ENCODE results near the gene ITGBL1. TPM values are rescaled to one million over a fixed set of nuclear protein-coding genes. Genes with fewer than 3 reads are reported as not detected.

Gene ITGBL1
- total RNA-seq, 2 experiments from 2014 or later = not detected

- no TSS peak for BruUV-seq (replicated peaks)
- Histone ChIP-seq H3K9me2 (ENCODE audit: insufficient read depth, low read length) (no peaks in the 10 kb centered on the region), H3K27ac (ENCODE audit: low read depth, low read length, poor library complexity, severe bottlenecking) (no peak overlapping the region), H3K4me2 (ENCODE audit: low read length) (no peak overlapping the region), H3K79me2 (ENCODE audit: insufficient read depth, low read depth, low read length) (no peaks in the 10 kb centered on the region), H3K9me3 (ENCODE audit: low read length) (no peaks in the 10 kb centered on the region), H4K20me1 (ENCODE audit: insufficient read depth, low read length) (no peaks in the 10 kb centered on the region), H3K4me1 (ENCODE audit: insufficient read depth, low read length, poor library complexity, severe bottlenecking) (no peaks in the 10 kb centered on the region), H2AFZ (ENCODE audit: low read length) (no peak overlapping the region), H3K36me3 (ENCODE audit: insufficient read depth, low read length) (no peaks in the 10 kb centered on the region), H3K4me3 (ENCODE audit: low read depth, low read length, poor library complexity, severe bottlenecking) (no peak overlapping the region)
- no peak for TF ChIP-seq CTCF (conservative IDR thresholded peaks at IDR 0.05; ENCODE audit: low read length)
- CTCF ChIA-PET (ENCODE audit: unreplicated experiment) = no interaction called here
- no peak for DNase-seq (ENCODE audit: low spot score)
- POLR2A ChIA-PET = no interaction called here
- intact Hi-C loops (cut with micrococcal nuclease; ENCODE audit: unreplicated experiment) = no loop called here
Measured at GRCh38 chr13:101709952-101710351, 257.5 kb downstream of the ITGBL1 start.

GRCh38 chr13:101711307-101712025, 259.0 kb downstream of the ITGBL1 start:
- no peaks in the 10 kb centered on the region for H3K36me3 ChIP-seq (ENCODE audit: insufficient read depth, low read length)
- no peaks in the 10 kb centered on the region for H3K9me2 ChIP-seq (ENCODE audit: insufficient read depth, low read length)
- ChIA-PET POLR2A (no interaction called here), CTCF (ENCODE audit: unreplicated experiment) (no interaction called here)
- H4K20me1 ChIP-seq (ENCODE audit: insufficient read depth, low read length) = no peaks in the 10 kb centered on the region
- H2AFZ ChIP-seq (ENCODE audit: low read length) = no peak overlapping the region
- H3K4me2 ChIP-seq (ENCODE audit: low read length) = no peak overlapping the region
- intact Hi-C loops (cut with micrococcal nuclease; ENCODE audit: unreplicated experiment) = no loop called here
- H3K9me3 ChIP-seq (ENCODE audit: low read length) = no peaks in the 10 kb centered on the region
- no peak for DNase-seq (ENCODE audit: low spot score)
- H3K79me2 ChIP-seq (ENCODE audit: insufficient read depth, low read depth, low read length) = no peaks in the 10 kb centered on the region
- H3K27ac ChIP-seq (ENCODE audit: low read depth, low read length, poor library complexity, severe bottlenecking) = no peak overlapping the region
- BruUV-seq (replicated peaks) = no TSS peak
- no peaks in the 10 kb centered on the region for H3K4me1 ChIP-seq (ENCODE audit: insufficient read depth, low read length, poor library complexity, severe bottlenecking)
- TF ChIP-seq EZH2phosphoT487 (IDR thresholded peaks at IDR 0.05; ENCODE audit: borderline replicate concordance, low read depth, low read length) = no peak
- TF ChIP-seq CTCF (conservative IDR thresholded peaks at IDR 0.05; ENCODE audit: low read length) = no peak
- no peak overlapping the region for H3K4me3 ChIP-seq (ENCODE audit: low read depth, low read length, poor library complexity, severe bottlenecking)

- no peak overlapping the region for H3K4me3 ChIP-seq (ENCODE audit: low read depth, low read length, poor library complexity, severe bottlenecking)
- H4K20me1 ChIP-seq (ENCODE audit: insufficient read depth, low read length) = no peaks in the 10 kb centered on the region
- H3K79me2 ChIP-seq (ENCODE audit: insufficient read depth, low read depth, low read length) = no peaks in the 10 kb centered on the region
- POLR2A ChIA-PET = no interaction called here
- H2AFZ ChIP-seq (ENCODE audit: low read length) = no peak overlapping the region
- no peaks in the 10 kb centered on the region for H3K36me3 ChIP-seq (ENCODE audit: insufficient read depth, low read length)
- no peaks in the 10 kb centered on the region for H3K9me2 ChIP-seq (ENCODE audit: insufficient read depth, low read length)
- CTCF ChIA-PET (ENCODE audit: unreplicated experiment) = no interaction called here
- intact Hi-C loops (cut with micrococcal nuclease; ENCODE audit: unreplicated experiment) = no loop called here
- H3K27ac ChIP-seq (ENCODE audit: low read depth, low read length, poor library complexity, severe bottlenecking) = no peak overlapping the region
- H3K9me3 ChIP-seq (ENCODE audit: low read length) = no peaks in the 10 kb centered on the region
- TF ChIP-seq CTCF (conservative IDR thresholded peaks at IDR 0.05; ENCODE audit: low read length) (no peak), EZH2phosphoT487 (IDR thresholded peaks at IDR 0.05; ENCODE audit: borderline replicate concordance, low read depth, low read length) (no peak)
- no TSS peak for BruUV-seq (replicated peaks)
- no peaks in the 10 kb centered on the region for H3K4me1 ChIP-seq (ENCODE audit: insufficient read depth, low read length, poor library complexity, severe bottlenecking)
- no peak for DNase-seq (ENCODE audit: low spot score)
- H3K4me2 ChIP-seq (ENCODE audit: low read length) = no peak overlapping the region
Measured at GRCh38 chr13:101712026-101712348, 259.5 kb downstream of the ITGBL1 start.
